GM18507 (cell line): ENCODE data around the gene ELN.
"Not testable (repeated sequence)": the region's sequence is repeated elsewhere in the genome, so short reads cannot be mapped to it uniquely, and the experiment has no call there.

Source experiments
- DNase-seq: peaks from one replicate; pipeline ENCODE4 v3.0.0; 2011; ENCODE audit warnings: low read depth; ENCODE audit not compliant: insufficient read length; ENCODE audit errors: extremely low spot score
- FAIRE-seq: peaks from 2 replicates; lab custom pipeline; 2011; peaks lifted over from hg19 to GRCh38; lab: Jason Lieb, UNC

ELN gene

DNA sequence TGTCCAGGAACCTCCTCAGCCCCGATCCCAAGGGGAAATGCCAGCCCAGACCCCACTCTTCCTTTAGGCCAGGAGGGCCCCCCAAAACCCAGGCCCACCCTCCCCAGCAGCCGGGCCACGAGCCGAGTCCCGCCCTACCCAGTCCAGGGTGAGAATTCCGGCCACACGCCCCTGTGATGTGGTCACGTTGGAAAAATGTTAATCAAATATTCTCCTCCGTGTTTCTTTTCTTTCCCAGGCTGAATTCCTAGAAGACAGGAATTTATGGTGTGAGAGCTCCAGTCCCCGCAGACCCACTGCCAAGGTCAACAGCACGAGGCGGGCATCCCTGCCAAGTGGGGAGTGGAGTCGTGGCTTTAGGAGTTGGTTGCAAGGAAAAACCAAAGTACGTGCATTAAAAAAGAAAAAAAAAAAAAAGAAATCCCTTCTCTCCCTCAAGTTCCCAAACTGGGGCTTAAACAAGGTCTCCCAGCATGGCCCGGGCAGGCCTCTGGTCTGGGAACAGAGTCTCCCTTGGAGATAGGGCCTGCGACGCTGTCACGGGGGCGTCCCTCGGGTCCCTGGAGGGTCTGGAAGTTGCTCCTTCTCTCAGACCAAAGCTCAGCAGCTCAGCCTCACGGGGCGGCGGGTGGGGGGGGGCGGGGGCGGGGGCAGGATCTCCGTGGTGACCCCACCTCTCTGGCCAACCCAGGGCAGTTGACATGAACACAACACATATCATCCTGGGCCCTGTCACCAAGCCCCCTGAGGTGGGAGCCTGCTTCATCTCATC, 28.1 kb upstream of the ELN start:
- DNase-seq, result no peak
- FAIRE-seq, result no peak

DNA sequence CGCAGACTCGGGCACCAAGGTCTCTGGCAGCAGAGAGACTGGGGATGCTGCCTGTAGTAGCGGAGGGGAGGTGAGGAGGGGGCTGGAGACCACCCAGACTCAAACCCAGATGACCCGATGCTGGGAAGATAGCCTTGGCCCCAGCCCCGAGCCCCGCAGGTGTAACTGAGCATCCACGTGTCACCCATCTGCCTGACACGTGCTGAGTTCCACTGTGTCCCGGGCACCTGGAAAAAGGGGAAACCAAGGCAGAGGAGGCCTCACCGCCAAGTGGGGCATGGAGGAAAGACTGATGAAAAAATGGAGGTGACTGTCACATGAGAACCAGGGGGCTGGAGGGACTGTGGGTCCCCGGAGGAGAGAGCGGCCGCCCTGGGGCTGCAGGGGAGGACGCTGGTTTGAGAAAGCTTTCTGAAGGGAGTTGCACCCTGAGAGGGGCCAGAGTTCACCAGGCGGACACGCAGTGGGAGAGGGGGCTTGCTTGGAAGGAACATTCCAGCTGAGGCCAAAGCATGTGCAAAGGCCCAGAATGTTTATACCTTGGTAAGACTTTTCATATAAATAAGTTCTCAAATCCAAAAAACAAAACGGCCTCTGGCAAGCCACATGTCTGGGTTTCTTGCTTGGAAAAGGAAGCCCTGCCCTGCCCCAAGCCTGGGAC, 27.4 kb upstream of the ELN start:
- DNase-seq (no peak), FAIRE-seq (no peak)

DNA sequence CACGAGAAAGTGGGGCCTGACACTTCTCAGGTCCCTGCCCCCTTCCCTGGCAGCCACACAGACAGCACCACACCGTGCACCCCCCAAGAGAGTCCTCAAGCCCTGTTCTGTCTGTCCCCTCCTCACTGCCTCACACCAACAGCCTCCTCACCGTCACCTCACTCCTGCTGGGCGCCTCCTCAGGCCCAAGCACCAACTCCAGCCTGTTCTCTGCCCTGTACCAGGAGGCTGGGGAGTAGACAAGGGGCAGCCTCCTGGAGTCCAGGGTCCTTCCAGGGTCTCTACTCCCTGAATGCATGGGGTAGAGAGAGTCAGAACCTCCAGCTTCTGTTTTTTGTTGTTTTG, 26.9 kb upstream of the ELN start:
- FAIRE-seq, result no peak
- no peak for DNase-seq

DNA sequence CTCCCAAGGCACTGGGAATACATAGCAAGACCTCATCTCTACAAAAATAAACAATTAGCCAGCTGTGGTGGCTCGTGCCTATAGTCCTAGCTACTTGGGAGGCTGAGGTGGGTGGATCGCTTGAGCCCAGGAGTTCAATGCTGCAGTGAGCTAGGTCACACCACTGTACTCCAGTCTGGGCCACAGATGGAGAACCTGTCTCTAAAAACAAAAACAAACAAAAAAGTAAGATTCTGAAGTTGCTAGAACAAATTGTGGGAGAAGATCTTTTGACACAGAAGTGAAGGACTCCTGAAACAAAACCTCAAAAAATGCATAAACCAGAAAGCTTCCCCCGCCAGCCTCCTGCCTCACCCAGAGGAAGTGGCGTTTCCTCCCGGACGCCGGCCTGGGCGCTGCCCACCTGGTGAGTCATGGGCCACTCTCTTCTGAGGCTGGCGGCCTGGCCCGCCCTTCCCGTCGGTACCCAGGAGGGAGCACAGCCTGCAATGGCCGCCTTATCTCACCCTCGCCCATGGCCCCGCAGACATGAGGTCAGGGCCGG, 25.4 kb upstream of the ELN start:
- DNase-seq, result no peak
- peak; percentile 62 for FAIRE-seq

DNA sequence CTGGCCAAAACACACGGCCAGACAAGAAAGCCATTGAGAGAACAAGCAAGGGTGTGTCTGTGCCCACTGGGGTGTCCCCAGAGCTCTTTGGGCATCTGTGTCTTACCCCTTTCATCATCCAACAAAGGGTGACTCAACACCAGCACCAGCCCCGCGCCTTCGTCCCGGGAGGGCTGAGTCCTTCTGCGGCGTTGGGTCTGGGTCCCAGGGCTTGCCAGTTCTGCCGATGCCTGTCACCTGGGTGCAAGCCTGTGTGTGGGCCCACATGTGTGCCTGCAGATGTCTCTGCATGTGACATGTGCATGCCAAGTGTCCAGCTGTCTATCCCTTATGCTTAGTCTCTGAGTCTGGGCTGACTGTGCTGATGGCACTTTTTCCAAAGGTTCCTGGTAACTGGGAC, 24.4 kb upstream of the ELN start:
- FAIRE-seq (no peak), DNase-seq (no peak)

DNA sequence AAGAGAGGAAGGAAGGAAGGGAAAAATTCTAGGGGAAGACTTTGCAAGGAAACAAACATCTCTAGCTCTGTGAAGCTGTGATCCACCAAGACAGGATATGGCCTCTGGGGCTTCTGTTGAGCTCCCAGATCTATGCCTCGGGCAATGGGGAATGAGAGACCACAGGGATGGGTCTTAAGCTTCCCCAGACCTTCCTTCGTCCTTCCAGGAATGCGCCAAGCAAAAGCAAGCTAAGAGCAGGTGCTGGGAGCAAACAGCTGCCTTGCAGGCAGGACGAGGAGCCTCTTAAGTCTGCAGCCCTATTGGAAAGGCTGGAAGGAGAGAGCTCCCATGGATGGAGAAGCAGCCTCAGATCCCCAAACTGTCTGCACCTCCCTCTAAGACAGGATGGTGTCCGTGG, 21.9 kb upstream of the ELN start:
- DNase-seq (no peak), FAIRE-seq (no peak)

DNA sequence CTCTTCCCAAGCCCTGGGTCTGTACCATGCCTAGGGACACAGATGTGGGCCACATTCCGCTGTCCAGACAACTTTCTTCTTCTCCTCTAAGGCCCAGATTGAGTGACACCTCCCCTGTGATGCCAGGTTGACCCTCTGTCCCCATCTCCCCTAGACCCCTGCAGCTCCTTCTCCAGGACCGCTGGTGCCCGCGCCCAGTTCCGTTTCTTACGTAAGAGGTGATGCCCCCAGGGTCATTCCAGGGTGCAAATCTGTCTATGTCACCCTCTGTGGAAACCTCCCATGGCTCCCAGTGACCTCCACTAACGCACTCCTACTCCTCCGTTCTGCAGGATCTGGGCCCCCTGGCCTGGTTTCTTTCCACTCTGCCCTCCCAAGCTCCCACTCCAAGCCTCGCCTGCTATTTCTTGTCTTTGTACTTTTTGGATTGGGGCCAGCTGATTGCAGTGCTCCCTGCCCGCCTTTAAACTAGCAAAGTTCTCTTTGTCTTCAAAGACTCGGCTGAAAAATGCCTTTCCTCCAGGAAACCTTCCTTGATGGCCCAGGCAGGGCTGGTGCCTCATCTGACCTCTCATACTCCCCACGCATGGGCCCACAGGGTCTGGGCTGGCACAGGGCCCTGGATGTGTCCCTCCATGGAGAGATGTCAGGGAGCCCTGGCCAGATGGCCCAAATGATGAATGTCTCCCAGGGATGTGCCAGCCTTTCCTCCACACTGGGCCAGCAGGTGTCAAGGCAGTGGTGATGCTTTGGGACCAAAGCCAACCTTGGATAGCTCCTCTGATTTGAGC, 21.3 kb upstream of the ELN start:
- DNase-seq (no peak), FAIRE-seq (no peak)

DNA sequence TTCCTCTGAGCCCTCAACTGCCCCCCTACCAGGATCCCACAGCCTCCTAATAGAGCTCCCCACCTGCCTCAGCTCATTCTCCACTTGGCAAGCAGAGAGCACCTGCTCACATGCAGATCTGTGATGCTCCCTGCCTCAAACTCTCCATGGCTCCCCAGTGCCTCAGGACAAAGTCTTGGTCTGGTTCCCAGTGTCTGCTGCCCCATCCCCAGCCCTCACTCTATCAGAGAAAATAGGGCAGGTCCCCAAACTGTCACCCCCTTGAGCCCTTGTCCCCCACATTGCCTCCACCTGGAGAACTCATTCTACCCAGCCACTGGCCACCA, 20.8 kb upstream of the ELN start:
- FAIRE-seq, result no peak
- no peak for DNase-seq

DNA sequence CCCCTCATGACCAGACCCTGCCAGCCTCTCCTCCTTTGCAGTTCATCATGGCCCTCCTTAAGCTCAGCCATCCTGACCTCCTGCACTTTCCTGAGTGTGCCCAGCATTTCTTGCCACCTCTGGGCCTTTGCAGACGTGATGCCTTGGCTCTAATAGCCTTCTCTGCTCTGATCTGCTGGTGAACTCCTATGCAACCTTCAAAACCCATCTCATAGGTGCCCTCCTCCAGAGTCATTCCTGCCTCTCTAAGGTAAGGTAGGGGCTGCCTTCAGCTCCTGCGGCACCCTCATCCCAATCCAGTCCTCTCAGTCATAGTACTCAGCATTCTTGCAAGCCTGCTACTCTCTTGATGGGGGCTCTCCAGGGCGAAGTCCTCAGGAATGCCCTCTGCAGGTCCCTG, 19.3 kb upstream of the ELN start:
- no peak for FAIRE-seq
- DNase-seq, result no peak

DNA sequence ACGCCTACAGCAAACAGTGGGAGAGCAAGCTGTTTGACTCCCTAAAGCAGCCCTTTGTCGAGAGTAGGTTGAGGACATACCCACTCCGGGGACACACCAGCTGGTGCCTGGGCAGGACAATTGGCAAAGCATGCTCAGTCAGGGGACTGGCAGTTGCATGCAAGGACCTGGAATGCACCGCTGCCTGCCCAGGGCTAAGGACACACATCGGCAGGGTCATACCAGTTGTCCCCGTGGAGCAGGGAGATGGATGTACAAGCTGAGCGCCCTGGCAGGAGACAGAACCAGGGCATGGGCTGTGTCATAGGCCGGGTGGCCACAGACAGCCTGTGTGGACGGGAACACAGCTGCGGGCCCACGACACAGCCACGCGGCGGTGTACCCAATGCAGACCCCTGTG, 18.3 kb upstream of the ELN start:
- no peak for FAIRE-seq
- no peak for DNase-seq

DNA sequence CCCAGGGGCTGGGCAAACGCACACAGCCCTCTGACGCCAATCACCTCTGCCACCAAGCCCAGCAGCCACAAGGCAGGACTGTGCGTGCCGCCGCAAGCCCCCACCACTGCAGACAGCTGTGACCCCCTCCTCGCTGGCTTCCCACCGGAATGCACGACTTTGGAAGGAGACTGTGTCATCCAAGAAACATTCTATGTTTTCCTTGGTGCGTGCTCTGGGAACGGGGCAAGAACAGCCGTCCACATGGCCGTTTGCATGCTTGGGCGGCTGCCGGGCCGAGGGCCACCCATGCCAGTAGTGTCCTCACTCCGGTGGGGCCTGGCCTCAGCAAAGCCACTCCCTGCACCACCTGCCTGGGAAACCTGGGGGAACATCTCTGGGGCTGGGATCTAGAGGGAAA, 17.6 kb upstream of the ELN start:
- DNase-seq (no peak), FAIRE-seq (no peak)

DNA sequence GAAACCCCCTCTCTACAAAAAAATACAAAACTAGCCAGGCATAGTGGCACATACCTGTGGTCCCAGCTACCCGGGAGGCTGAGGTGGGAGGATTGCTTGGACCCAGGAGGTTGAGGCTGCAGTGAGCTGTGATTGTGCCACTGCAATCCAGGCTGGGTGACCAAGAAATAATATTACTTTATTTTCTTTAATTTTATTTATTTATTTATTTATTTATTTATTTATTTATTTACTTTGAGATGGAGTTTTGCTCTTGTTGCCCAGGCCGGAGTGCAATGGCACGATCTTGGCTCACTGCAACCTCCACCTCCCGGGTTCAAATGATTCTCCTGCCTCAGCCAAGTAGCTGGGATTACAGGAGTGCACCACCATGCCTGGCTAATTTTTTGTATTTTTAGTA, 16.6 kb upstream of the ELN start:
- FAIRE-seq, DNase-seq: not testable (repeated sequence)

DNA sequence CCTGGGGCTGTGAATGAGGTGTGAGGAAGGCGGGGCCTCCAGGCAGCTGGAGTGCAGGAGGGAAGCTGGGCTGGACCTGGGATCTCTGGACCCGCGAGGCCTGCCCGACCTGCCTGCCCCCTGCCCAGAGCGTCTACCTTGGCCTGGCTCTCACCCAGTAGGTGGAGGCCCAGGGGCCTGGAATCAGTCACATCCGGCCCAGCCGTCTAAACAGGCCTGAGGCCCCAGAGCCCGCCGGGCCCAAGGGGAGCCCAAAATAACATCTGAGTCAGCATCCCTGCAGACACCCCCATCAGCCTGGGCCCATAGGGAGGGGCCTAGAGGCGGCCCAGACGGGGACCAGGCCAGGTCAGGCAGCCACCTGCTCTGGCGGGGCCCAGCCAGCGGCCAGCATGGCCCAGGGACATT, 15.1 kb upstream of the ELN start:
- DNase-seq (peak; percentile 88), FAIRE-seq (peak; percentile 86)

DNA sequence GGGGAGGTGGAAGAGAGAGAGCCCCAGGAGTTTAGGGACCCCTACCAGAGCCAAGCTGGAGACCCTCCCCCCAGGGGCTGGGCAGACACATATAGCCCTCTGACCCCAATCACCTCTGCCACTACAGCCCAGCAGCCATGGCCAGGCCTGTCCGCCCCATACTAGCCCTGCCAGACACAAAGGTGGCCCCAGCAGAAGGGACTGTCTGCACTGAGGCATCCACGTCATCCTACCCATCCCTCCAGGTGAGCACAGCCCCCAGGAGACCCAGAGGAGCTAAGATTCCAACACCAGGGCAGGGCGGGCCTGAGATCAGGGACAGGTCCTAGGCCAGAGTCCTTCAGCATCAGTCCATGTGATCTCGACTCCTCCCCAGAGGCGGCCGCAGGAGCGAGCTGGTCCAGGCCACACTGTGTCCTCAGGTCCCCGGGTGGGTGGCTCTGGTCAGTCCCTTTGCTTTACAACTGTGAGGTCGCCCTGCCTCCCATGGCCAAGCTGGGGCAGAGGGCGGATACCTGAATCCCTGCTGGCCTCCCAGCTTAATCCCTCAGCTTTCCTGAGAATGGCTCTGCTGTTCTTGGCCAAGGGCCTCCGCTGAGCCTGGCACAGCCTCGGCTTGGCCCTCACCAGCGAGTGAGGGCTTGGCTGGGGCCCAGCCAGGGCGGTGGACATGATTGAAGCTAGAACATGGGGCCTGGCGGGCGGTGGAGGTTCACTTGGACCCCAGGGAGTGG, 14.3 kb upstream of the ELN start:
- DNase-seq (no peak), FAIRE-seq (no peak)

DNA sequence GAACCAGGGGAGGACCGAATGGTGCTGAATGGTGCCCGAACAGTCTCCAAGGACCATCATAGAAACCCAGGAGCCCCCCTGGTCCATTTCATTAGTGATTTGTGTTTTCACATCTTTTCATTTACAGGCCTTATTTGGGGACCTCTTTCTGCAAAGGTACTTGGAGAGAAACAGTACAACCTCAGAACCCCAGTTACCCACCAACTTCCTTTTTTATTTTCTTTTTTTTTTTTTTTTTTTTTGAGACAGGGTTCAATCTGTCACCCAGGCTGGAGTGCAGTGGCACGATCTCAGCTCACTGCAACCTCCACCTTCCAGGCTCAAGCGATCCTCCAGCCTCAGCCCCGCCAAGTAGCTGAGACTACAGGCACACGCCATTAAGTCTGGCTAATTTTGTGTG, 13.0 kb upstream of the ELN start:
- FAIRE-seq, result no peak

DNA sequence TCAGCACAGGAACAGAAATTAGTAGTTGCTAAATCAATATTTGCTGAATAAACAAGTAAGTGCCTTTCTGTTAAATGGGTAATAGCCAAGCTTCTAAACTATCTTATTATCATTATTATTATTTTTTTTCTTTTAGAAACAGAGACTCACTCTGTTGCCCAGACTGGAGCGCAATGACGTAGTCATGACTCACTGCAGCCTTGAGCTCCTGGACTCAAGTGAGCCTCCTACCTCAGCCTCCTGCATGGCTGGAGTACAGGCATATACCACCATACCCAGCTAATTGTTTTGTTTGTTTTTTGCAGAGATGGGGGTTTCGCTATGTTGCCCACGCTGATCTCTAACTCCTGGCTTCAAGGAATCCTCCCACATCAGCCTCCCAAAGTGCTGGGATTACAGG, 12.3 kb upstream of the ELN start:
- DNase-seq (no peak), FAIRE-seq (no peak)

More for the DNA sequence above, 13.0 kb upstream of the ELN start:
- no peak for DNase-seq

DNA sequence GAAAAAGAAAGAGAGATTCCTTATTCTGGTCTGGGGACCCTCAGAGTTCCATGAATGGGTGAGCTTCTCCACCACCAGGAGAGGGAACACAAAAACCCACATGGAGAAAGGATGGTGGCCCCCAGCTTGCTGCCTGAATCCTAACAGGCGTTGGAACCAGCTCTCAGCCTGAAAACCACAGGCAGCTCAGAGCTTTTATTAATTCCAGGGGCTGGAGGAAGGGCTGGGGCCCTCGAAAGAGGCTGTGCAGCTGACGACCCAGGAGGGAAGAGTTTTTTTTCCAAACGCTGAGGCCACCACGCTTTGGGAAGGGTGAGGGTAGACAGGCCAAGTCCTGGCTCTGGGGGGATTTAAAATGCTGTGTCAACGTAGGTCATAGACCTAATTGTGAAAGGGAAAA, 10.8 kb upstream of the ELN start:
- FAIRE-seq, result no peak

DNA sequence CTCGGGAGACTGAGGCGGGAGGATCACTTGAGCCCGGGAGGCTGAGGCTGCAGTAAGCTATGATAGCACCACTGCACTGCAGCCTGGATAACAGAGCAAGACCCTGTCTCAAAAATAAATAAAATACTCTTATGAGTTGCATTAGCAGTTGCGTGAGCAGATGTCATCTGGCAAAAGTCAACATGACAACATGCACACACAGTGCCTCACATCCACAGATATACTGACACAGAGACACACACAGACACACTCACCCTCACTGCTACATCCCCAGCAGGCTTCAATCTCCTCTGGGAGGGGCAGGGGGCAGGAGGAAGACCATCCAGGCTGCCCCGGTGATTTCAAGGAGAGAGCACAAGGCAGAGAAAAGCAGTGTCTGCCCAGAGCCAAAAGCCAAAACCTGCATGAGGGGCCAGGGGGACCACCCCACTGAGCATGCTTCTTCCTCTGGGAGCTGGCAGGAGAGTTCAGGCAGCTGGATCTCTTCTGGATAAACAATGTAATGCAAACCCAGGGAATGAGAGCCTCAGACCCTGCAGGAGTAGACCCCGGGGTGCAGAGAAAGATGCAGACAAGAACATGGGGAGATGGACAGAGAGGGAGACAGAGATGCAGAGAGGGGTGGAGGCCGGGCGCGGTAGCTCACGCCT, 9.6 kb upstream of the ELN start:
- no peak for DNase-seq
- no peak for FAIRE-seq

More for the DNA sequence above, 10.8 kb upstream of the ELN start:
- no peak for DNase-seq

DNA sequence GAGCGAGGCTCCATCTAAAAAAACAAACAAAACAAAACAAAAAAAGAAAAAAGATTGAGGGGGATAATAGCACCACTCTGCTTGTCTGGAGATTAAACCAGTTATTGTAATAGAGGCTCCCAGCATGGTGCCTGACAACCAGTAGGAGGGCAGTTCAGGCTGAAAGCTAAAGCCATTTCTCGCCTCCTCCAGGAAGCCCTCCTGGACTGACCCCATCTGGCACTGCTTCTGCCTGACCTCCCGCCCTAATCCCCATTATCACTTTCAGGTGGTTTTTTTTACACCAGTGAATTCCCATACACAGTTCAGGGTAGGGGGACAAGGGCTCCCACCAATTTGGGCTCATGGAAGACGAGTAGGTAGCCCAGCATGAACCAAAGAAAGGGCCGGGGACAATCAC, 8.8 kb upstream of the ELN start:
- FAIRE-seq (no peak), DNase-seq (no peak)
